ENCODE results near the gene PAWR. TPM values are rescaled to one million over a fixed set of nuclear protein-coding genes. Genes with fewer than 3 reads are reported as not detected.

PAWR gene
- total RNA-seq, 1 experiment from 2014 or later = 176 TPM

DNA sequence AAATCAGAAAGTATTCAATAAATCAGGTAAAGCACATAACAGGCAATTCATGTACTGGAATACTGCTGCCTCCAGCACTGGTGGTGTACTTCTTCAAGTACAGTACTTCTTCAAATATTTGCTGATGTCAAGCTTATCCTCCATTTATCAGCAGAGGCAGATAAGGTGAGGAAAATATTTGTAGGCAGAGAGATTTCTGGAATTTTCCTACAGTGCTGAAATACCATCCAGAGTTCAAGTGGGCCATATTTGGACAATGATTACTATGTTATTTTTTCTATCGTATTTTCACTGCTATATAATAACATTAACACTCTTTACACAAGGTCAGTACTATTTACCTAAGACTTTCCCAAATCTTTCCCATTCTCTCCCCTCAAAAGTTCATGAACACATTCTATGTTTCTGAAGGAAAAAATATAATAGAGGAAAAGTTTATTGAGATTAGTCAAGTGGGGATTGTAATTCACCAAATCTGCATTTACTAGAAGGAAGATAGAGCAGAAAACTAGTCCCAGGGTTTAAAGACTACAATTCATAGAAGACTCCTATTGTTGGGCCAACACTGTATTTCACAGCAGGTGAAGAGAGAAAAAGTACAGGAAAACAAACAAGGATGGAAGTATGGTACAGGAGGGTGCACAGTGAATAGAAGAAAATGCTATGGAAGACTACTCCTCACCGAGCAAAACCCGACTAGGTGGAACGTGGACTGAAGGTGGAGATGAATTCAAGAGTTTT lies 141.1 kb downstream of the PAWR start:
- Histone ChIP-seq H2BK15ac (ENCODE audit: low read depth, low read length) (no peak overlapping the region), H2BK12ac (ENCODE audit: insufficient read length, low read depth, low read length) (no peak overlapping the region), H2BK20ac (ENCODE audit: low read depth, low read length, poor library complexity, severe bottlenecking) (no peak overlapping the region)

More for the DNA sequence above, 141.1 kb downstream of the PAWR start:
- no peak overlapping the region for H3K9ac ChIP-seq (ENCODE audit: extremely low read depth, insufficient read length, low read length)
- no peaks in the 10 kb centered on the region for H3K27me3 ChIP-seq (ENCODE audit: insufficient read depth, low read length)
- H3K4me1 ChIP-seq (ENCODE audit: insufficient read depth, low read length) = peaks cover 10% of the 10 kb centered on the region; the same call in 1 of the 2 replicates
- no peaks in the 10 kb centered on the region for H4K20me1 ChIP-seq (ENCODE audit: control insufficient read depth, insufficient read depth, insufficient read length)
- no peak overlapping the region for H2BK5ac ChIP-seq (ENCODE audit: insufficient read length, low read length)
- no peak overlapping the region for H2AK5ac ChIP-seq (ENCODE audit: insufficient read length, low read length)
- no peak overlapping the region for H3T11ph ChIP-seq (ENCODE audit: low read length)
- H3K18ac ChIP-seq (ENCODE audit: insufficient read length, low read depth, low read length) = no peak overlapping the region
- H3K23me2 ChIP-seq (ENCODE audit: insufficient read length, low read depth, low read length, poor library complexity, severe bottlenecking) = no peaks in the 10 kb centered on the region
- Mint-ChIP-seq H3K36me3 (ENCODE audit: insufficient read depth in 1 of 3, low read depth in 3 of 3) (peaks cover 22 to 29% (median 22%) of the 10 kb centered on the region in 3 experiments), H3K9me3 (peaks cover 0 to 8% of the 10 kb centered on the region in 2 experiments; a peak in 3 of 5 replicates), H3K27ac (peak overlapping the region; percentile 35 to 100 (median 100)), H3K27me3 (ENCODE audit: low read depth) (no peaks in the 10 kb centered on the region), H3K4me1 (peaks cover 54 to 59% of the 10 kb centered on the region in 2 experiments), H3K4me3 (no peak overlapping the region)
- H3K23ac ChIP-seq (ENCODE audit: insufficient read length, low read depth, low read length) = no peak overlapping the region
- H3K27ac ChIP-seq (ENCODE audit: insufficient read length, low read depth, low read length) = peak overlapping the region; percentile 99
- TF ChIP-seq, protein P1, sequence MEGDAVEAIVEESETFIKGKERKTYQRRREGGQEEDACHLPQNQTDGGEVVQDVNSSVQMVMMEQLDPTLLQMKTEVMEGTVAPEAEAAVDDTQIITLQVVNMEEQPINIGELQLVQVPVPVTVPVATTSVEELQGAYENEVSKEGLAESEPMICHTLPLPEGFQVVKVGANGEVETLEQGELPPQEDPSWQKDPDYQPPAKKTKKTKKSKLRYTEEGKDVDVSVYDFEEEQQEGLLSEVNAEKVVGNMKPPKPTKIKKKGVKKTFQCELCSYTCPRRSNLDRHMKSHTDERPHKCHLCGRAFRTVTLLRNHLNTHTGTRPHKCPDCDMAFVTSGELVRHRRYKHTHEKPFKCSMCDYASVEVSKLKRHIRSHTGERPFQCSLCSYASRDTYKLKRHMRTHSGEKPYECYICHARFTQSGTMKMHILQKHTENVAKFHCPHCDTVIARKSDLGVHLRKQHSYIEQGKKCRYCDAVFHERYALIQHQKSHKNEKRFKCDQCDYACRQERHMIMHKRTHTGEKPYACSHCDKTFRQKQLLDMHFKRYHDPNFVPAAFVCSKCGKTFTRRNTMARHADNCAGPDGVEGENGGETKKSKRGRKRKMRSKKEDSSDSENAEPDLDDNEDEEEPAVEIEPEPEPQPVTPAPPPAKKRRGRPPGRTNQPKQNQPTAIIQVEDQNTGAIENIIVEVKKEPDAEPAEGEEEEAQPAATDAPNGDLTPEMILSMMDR (conservative IDR thresholded peaks at IDR 0.05) = no peak
- H3K9me3 ChIP-seq (ENCODE audit: control insufficient read depth, low read depth, low read length) = peaks cover 5% of the 10 kb centered on the region
- H4K5ac ChIP-seq (ENCODE audit: insufficient read length, low read depth, low read length) = no peak overlapping the region
- H3K14ac ChIP-seq (ENCODE audit: insufficient read depth, low read length) = no peak overlapping the region
- H3K4ac ChIP-seq (ENCODE audit: low read depth, low read length) = no peak overlapping the region
- H2BK120ac ChIP-seq (ENCODE audit: low read depth, low read length, poor library complexity, severe bottlenecking) = no peak overlapping the region
- H4K91ac ChIP-seq (ENCODE audit: insufficient read length, low read depth, low read length) = no peak overlapping the region
- H4K8ac ChIP-seq (replicated peaks; ENCODE audit: insufficient read length, low read depth, low read length) = no peak overlapping the region
- no peaks in the 10 kb centered on the region for H3K79me2 ChIP-seq (ENCODE audit: insufficient read depth, low read length)
- WGBS (ENCODE audit: extremely low coverage, insufficient read length, low lambda C conversion rate) = no CpG with 5 or more reads among the region's 4 CpGs
- H3K79me1 ChIP-seq (ENCODE audit: insufficient read depth, low read depth, low read length, poor library complexity, severe bottlenecking) = no peaks in the 10 kb centered on the region
- no peak overlapping the region for H3K56ac ChIP-seq (ENCODE audit: insufficient read length, low read depth, low read length)
- no peak overlapping the region for H3K4me2 ChIP-seq (ENCODE audit: insufficient read depth, insufficient read length, low read length)
- no peak for DNase-seq
- no peak overlapping the region for H2AFZ ChIP-seq (ENCODE audit: low read length)
